ENCODE data around the gene BLOC1S5.

The BLOC1S5 gene

DNA sequence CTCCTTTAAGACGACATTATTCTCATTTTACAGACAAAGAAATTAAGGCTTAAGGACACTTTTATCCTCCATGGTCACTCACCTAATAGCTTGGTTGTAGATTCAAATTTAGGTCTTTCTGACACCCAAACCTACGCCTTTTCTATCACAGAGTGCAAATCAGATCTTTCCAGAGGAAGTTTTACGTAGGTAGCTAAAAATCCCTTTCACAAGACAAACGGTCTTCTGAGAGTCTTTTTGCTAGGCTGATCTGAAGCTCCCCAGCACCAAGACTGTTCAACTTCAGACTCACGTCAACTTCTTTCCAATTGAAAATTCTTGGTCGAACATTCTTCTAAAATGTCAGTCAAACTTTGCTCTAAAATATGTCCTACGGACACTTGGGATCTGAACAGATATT lies 46.5 kb downstream of the BLOC1S5 start:
- Histone ChIP-seq H3K27me3 (ENCODE audit: control insufficient read depth, insufficient read depth, low read length) (no peaks in the 10 kb centered on the region), H3K27ac (ENCODE audit: low read length) (no peak overlapping the region), H3K4me3 (ENCODE audit: low read length) (no peak overlapping the region), H3K9me3 (ENCODE audit: control insufficient read depth, insufficient read depth, low read length) (no peaks in the 10 kb centered on the region), H3K36me3 (ENCODE audit: control insufficient read depth, insufficient read depth, low read length) (no peaks in the 10 kb centered on the region), H3K4me1 (ENCODE audit: control insufficient read depth, insufficient read depth, low read length) (peaks cover 2% of the 10 kb centered on the region; the same call in 1 of the 2 replicates)
- no peak for DNase-seq (ENCODE audit: low read depth, low spot score)
- no CpG with 5 or more reads among the region's 7 CpGs for WGBS (ENCODE audit: insufficient coverage, insufficient read length)

DNA sequence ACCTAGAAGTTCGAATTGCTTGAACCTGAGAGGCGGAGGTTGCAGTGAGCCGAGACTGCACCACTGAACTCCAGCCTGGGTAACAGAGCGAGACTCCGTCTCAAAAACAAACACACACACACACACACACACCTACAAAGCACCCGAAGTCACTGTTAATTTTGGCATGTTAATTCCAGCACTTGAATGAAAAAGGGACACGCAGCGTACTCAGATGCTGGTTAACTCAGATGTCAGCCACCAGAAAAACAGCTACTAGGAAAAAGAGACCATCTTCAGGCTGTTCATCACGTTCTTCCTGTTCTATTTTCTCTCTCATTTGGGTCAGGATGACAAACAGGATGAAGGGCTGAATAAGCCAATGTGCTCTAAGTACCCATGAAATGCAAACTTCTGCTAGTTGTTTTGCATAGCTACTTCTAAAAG lies 46.9 kb downstream of the BLOC1S5 start:
- DNase-seq (ENCODE audit: low read depth, low spot score): no peak
- WGBS (ENCODE audit: insufficient coverage, insufficient read length): no CpG with 5 or more reads among the region's 9 CpGs

DNA sequence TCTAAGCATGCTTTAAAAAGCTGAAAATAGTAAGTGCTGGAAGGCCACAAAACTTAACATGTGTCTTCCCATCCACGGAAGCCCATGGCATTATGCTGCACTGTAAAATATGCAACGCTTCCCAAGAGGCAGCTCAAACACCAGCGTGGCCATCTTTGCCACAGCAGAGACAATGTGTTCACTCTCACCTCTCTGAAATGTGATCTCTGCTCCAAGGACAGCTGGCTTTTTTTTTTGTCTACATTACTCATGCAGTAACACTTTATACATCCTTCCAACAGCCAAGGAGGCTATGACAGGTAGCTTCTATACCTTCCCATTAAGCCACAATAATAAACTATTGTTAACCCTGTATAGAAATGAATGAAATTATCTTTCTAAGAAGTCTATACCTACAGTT lies 49.2 kb downstream of the BLOC1S5 start:
- Histone ChIP-seq H3K9me3 (ENCODE audit: control insufficient read depth, insufficient read depth, low read length) (no peaks in the 10 kb centered on the region), H3K36me3 (ENCODE audit: control insufficient read depth, insufficient read depth, low read length) (no peaks in the 10 kb centered on the region), H3K4me1 (ENCODE audit: control insufficient read depth, insufficient read depth, low read length) (peaks cover 2% of the 10 kb centered on the region; the same call in 1 of the 2 replicates), H3K4me3 (ENCODE audit: low read length) (no peak overlapping the region), H3K27me3 (ENCODE audit: control insufficient read depth, insufficient read depth, low read length) (no peaks in the 10 kb centered on the region), H3K27ac (ENCODE audit: low read length) (no peak overlapping the region)
- no peak for DNase-seq (ENCODE audit: low read depth, low spot score)
- WGBS (ENCODE audit: insufficient coverage, insufficient read length): no CpG with 5 or more reads among the region's 3 CpGs

More for the DNA sequence above, 46.9 kb downstream of the BLOC1S5 start:
- Histone ChIP-seq H3K27me3 (ENCODE audit: control insufficient read depth, insufficient read depth, low read length) (no peaks in the 10 kb centered on the region), H3K9me3 (ENCODE audit: control insufficient read depth, insufficient read depth, low read length) (no peaks in the 10 kb centered on the region), H3K4me3 (ENCODE audit: low read length) (no peak overlapping the region), H3K36me3 (ENCODE audit: control insufficient read depth, insufficient read depth, low read length) (no peaks in the 10 kb centered on the region), H3K27ac (ENCODE audit: low read length) (no peak overlapping the region), H3K4me1 (ENCODE audit: control insufficient read depth, insufficient read depth, low read length) (peaks cover 2% of the 10 kb centered on the region; the same call in 1 of the 2 replicates)

DNA sequence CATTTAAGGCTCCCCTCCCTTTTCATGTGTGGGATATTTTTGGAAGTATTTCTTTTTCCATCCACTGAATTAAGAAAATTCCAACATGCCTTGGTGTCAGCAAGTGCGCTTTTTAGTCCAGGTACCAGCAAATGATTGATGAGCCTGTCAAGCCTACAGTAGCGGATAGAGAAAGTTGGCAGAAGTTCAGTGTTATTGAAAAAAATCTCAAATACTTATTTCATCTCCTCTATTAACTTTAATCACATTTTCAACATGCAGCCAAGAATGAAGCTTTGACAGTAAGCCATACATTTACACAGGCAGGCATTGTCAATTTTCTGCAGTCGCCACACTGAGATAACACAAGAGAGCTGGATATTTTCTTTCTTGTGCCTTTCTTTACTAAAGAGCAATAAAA lies 50.4 kb downstream of the BLOC1S5 start:
- Histone ChIP-seq H3K27me3 (ENCODE audit: control insufficient read depth, insufficient read depth, low read length) (no peaks in the 10 kb centered on the region), H3K27ac (ENCODE audit: low read length) (no peak overlapping the region), H3K9me3 (ENCODE audit: control insufficient read depth, insufficient read depth, low read length) (no peaks in the 10 kb centered on the region), H3K4me1 (ENCODE audit: control insufficient read depth, insufficient read depth, low read length) (peaks cover 2% of the 10 kb centered on the region; the same call in 1 of the 2 replicates), H3K36me3 (ENCODE audit: control insufficient read depth, insufficient read depth, low read length) (no peaks in the 10 kb centered on the region), H3K4me3 (ENCODE audit: low read length) (no peak overlapping the region)
- WGBS (ENCODE audit: insufficient coverage, insufficient read length): no CpG with 5 or more reads among the region's 3 CpGs
- DNase-seq (ENCODE audit: low read depth, low spot score): no peak

DNA sequence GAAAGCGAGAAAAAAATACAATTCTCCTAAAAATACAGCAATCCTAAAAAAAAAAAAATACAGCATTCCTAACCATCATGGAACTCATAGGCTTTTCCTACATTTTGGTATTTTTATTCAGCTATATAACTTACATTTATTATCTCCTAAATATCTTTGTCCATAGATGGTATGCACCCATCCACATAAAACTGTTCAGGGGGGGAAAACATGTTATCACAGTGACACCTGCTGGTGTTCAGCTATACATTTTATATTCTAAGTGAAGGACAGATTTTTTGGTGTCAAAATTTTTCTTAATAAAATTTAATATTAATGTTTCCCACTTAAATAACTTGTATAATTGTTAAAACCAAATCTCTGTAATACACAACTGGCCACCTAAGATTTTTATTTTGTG lies 58.0 kb downstream of the BLOC1S5 start:
- H3K4me3 ChIP-seq (ENCODE audit: low read length): no peak overlapping the region
- no peaks in the 10 kb centered on the region for H3K4me1 ChIP-seq (ENCODE audit: control insufficient read depth, insufficient read depth, low read length)
- no peaks in the 10 kb centered on the region for H3K36me3 ChIP-seq (ENCODE audit: control insufficient read depth, insufficient read depth, low read length)
- no peaks in the 10 kb centered on the region for H3K9me3 ChIP-seq (ENCODE audit: control insufficient read depth, insufficient read depth, low read length)
- WGBS (ENCODE audit: insufficient coverage, insufficient read length): no CpG with 5 or more reads among the region's 1 CpG
- no peak for DNase-seq (ENCODE audit: low read depth, low spot score)
- H3K27ac ChIP-seq (ENCODE audit: low read length): no peak overlapping the region
- no peaks in the 10 kb centered on the region for H3K27me3 ChIP-seq (ENCODE audit: control insufficient read depth, insufficient read depth, low read length)

DNA sequence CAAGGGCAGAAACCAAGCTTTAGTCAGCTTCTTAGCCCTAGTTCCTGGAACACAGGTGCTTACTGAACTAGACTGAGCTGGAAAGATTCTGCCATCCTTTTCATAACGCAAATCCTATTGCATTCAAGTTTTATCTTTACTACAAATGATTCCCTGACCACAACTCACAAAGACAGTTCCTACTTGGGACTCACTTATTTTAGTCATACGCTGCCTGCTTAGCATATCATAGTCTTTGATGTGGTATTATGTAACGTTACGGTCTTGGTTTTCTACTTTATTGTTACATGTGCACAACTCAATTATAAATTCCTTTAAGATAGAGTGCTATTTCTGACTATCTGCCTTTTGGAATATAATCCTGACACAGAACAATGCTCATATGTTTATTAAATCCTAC lies 59.1 kb downstream of the BLOC1S5 start:
- no peak overlapping the region for H3K4me3 ChIP-seq (ENCODE audit: low read length)
- no peak overlapping the region for H3K27ac ChIP-seq (ENCODE audit: low read length)
- WGBS (ENCODE audit: insufficient coverage, insufficient read length): no CpG with 5 or more reads among the region's 4 CpGs
- no peaks in the 10 kb centered on the region for H3K9me3 ChIP-seq (ENCODE audit: control insufficient read depth, insufficient read depth, low read length)
- H3K4me1 ChIP-seq (ENCODE audit: control insufficient read depth, insufficient read depth, low read length): no peaks in the 10 kb centered on the region
- no peaks in the 10 kb centered on the region for H3K27me3 ChIP-seq (ENCODE audit: control insufficient read depth, insufficient read depth, low read length)
- H3K36me3 ChIP-seq (ENCODE audit: control insufficient read depth, insufficient read depth, low read length): no peaks in the 10 kb centered on the region
- no peak for DNase-seq (ENCODE audit: low read depth, low spot score)

DNA sequence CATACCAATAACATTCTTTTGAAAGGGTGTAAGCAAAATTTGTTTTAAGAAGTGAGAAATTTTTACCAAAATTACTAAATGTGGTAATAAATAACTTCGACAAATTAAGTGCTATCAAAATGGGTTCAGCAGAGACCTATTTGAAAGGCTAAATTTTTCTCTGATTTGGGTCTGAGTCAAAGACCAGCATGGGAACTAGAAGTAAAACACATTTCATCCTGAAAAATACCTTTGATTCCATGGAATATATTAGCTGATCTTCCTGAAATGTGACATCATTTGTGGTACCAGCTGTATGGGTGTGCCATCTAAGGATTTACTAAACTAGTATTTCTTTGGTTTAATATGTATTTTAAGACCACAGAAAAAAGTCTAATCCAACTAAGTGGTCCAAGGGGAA lies 63.6 kb downstream of the BLOC1S5 start:
- H3K36me3 ChIP-seq (ENCODE audit: control insufficient read depth, insufficient read depth, low read length): no peaks in the 10 kb centered on the region
- no peak overlapping the region for H3K27ac ChIP-seq (ENCODE audit: low read length)
- no peak for DNase-seq (ENCODE audit: low read depth, low spot score)
- WGBS (ENCODE audit: insufficient coverage, insufficient read length): no CpG with 5 or more reads among the region's 1 CpG
- H3K4me3 ChIP-seq (ENCODE audit: low read length): no peak overlapping the region
- H3K4me1 ChIP-seq (ENCODE audit: control insufficient read depth, insufficient read depth, low read length): no peaks in the 10 kb centered on the region; the same call in 1 of the 2 replicates
- H3K9me3 ChIP-seq (ENCODE audit: control insufficient read depth, insufficient read depth, low read length): no peaks in the 10 kb centered on the region
- no peaks in the 10 kb centered on the region for H3K27me3 ChIP-seq (ENCODE audit: control insufficient read depth, insufficient read depth, low read length)

DNA sequence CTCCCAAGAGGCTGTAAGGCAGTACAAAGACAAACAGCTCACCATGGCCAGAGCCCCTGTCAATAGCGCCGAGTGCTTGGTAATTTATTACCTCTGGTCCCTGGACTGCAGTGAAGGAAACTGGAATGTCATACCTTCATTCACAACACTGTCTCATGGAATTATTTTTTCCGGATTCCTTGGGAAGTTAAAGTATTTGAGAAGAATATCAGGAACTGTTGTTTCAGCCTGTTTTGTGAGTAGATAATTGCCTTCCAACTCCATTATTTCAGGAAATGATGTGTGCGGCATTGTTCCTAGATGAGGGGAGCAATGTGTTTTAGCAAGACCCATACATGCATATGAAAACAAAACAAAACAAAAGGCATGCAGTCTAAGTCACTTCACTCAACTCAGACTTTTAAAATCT lies 64.0 kb downstream of the BLOC1S5 start:
- H3K36me3 ChIP-seq (ENCODE audit: control insufficient read depth, insufficient read depth, low read length): no peaks in the 10 kb centered on the region
- H3K27me3 ChIP-seq (ENCODE audit: control insufficient read depth, insufficient read depth, low read length): no peaks in the 10 kb centered on the region
- H3K27ac ChIP-seq (ENCODE audit: low read length): no peak overlapping the region
- no CpG with 5 or more reads among the region's 4 CpGs for WGBS (ENCODE audit: insufficient coverage, insufficient read length)
- H3K9me3 ChIP-seq (ENCODE audit: control insufficient read depth, insufficient read depth, low read length): no peaks in the 10 kb centered on the region
- H3K4me1 ChIP-seq (ENCODE audit: control insufficient read depth, insufficient read depth, low read length): no peaks in the 10 kb centered on the region; the same call in 1 of the 2 replicates
- DNase-seq (ENCODE audit: low read depth, low spot score): no peak
- no peak overlapping the region for H3K4me3 ChIP-seq (ENCODE audit: low read length)

DNA sequence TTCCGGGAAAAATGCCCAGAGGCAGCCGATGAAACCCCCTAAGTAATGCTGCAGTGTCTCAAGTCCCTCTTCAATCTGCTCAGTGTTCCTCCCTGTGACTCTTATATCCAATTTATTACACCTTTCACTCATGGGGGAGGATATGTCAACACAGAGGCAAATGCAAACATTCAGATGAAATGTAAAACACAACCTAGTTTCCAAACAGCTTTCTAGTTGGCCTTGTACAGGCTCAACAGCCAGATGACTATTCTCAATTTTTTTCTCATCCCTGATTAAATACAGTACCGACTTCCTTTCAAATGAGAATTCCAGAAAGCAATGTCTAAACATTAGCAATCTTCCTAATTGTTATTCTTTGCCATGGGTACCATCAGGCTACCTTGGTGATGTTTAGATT lies 65.0 kb downstream of the BLOC1S5 start:
- Histone ChIP-seq H3K27me3 (ENCODE audit: control insufficient read depth, insufficient read depth, low read length) (no peaks in the 10 kb centered on the region), H3K4me1 (ENCODE audit: control insufficient read depth, insufficient read depth, low read length) (no peaks in the 10 kb centered on the region; the same call in 1 of the 2 replicates), H3K36me3 (ENCODE audit: control insufficient read depth, insufficient read depth, low read length) (no peaks in the 10 kb centered on the region), H3K4me3 (ENCODE audit: low read length) (no peak overlapping the region), H3K9me3 (ENCODE audit: control insufficient read depth, insufficient read depth, low read length) (no peaks in the 10 kb centered on the region), H3K27ac (ENCODE audit: low read length) (no peak overlapping the region)
- DNase-seq (ENCODE audit: low read depth, low spot score): no peak
- no CpG with 5 or more reads among the region's 3 CpGs for WGBS (ENCODE audit: insufficient coverage, insufficient read length)

DNA sequence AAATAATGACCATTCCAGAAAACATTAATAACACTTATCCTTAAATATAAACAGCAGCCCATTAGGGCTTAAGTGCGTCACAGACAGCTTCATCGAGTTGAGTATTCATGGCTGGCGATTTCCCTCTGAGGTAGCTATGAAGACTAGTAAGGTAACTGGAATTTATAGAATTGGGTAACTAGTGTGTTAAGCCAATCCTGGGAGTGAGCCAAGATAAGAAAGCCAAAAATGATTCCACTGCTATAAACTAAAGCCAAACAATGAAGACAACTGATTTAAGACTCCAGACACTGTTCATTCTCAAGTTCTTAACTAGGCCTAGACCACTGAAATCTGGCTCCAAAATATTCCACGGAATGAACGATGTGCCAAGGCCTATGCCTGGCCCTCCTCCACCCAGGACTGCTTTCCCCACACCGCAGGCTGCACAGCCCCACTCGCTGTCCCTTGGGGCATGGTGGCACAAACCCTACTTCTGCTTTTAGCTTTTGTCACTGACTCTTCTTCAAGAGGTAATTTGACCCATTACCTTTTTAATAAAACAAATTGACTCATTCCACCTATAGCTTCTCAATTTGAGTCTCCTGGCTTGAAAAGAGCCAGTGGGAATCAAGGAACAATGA lies 66.0 kb downstream of the BLOC1S5 start:
- Histone ChIP-seq H3K9me3 (ENCODE audit: control insufficient read depth, insufficient read depth, low read length) (no peaks in the 10 kb centered on the region), H3K4me3 (ENCODE audit: low read length) (no peak overlapping the region), H3K36me3 (ENCODE audit: control insufficient read depth, insufficient read depth, low read length) (no peaks in the 10 kb centered on the region), H3K4me1 (ENCODE audit: control insufficient read depth, insufficient read depth, low read length) (no peaks in the 10 kb centered on the region; the same call in 1 of the 2 replicates), H3K27ac (ENCODE audit: low read length) (no peak overlapping the region), H3K27me3 (ENCODE audit: control insufficient read depth, insufficient read depth, low read length) (no peaks in the 10 kb centered on the region)
- no peak for DNase-seq (ENCODE audit: low read depth, low spot score)
- no CpG with 5 or more reads among the region's 7 CpGs for WGBS (ENCODE audit: insufficient coverage, insufficient read length)

DNA sequence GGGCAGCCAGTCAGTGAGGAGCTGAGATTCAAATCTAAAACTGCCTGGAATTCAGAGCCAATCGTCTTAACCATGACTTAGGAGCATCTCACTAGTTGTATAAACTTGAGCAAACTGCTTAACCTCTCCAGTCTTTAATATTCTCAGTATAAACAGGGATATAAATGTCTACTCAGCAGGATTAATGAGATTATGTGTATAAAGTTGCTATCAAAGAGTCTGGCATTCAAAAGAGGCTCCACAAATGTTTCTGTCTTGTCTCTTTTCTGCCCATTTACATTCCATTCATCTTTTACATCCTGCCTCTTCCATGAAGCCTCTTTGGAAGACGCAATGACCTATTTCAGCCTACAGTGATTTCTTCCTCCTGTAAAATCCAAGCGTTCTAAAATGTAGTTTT lies 66.9 kb downstream of the BLOC1S5 start:
- Histone ChIP-seq H3K36me3 (ENCODE audit: control insufficient read depth, insufficient read depth, low read length) (no peaks in the 10 kb centered on the region), H3K4me1 (ENCODE audit: control insufficient read depth, insufficient read depth, low read length) (no peaks in the 10 kb centered on the region; the same call in 1 of the 2 replicates), H3K27ac (ENCODE audit: low read length) (no peak overlapping the region), H3K27me3 (ENCODE audit: control insufficient read depth, insufficient read depth, low read length) (no peaks in the 10 kb centered on the region), H3K4me3 (ENCODE audit: low read length) (no peak overlapping the region), H3K9me3 (ENCODE audit: control insufficient read depth, insufficient read depth, low read length) (no peaks in the 10 kb centered on the region)
- no CpG with 5 or more reads among the region's 3 CpGs for WGBS (ENCODE audit: insufficient coverage, insufficient read length)
- no peak for DNase-seq (ENCODE audit: low read depth, low spot score)
